K562 (cell line): ENCODE data around the gene ZNF665. TPM values are rescaled to one million over a fixed set of nuclear protein-coding genes. Genes with fewer than 3 reads are reported as not detected.
A peak's percentile ranks its signal among the peaks of the same experiment; 100 is the strongest.

Source experiments
- BDP1 ChIP-seq: IDR thresholded peaks from 3 replicates; pipeline ENCODE4 v1.6.1; 2011; ENCODE audit not compliant: insufficient read length, insufficient read depth
- CBX1 ChIP-seq: sonication (generic); IDR thresholded peaks from 2 replicates; pipeline ENCODE4 v1.6.1; 2016; ENCODE audit warnings: antibody characterized with exemption, low read depth, mild to moderate bottlenecking
- ETV1 ChIP-seq: fragments of 450-650 bp; conservative IDR thresholded peaks from 2 replicates; pipeline ENCODE4 v1.6.1; 2016; ENCODE audit warnings: missing genetic modification characterization, control low read depth, low read depth, missing compliant biosample characterization
- GATAD2A ChIP-seq: fragments of 450-650 bp; IDR thresholded peaks from 2 replicates; pipeline ENCODE4 v1.6.1; 2017
- HDAC3 ChIP-seq: fragments of 450-650 bp; IDR thresholded peaks from 2 replicates; pipeline ENCODE4 v1.6.1; 2018; ENCODE audit warnings: borderline replicate concordance, mild to moderate bottlenecking, moderate library complexity; ENCODE audit not compliant: partially characterized antibody
- HNRNPL ChIP-seq: fragments of 200-400 bp; formaldehyde crosslinking; IDR thresholded peaks from 2 replicates; pipeline ENCODE4 v1.6.1; 2017; ENCODE audit warnings: low read depth, mild to moderate bottlenecking, low read length
- IRF9 ChIP-seq: fragments of 450-650 bp; IDR thresholded peaks from 2 replicates; pipeline ENCODE4 v1.6.1; 2016; ENCODE audit warnings: missing biosample characterization, missing genetic modification characterization
- MNT ChIP-seq, 2 experiments: fragments of 450-650 bp; conservative IDR thresholded peaks; 2 replicates each; pipeline ENCODE4 v1.6.1; 2017; ENCODE audit warnings: mild to moderate bottlenecking in 2 of 2, moderate library complexity in 2 of 2
- NCOA1 ChIP-seq: fragments of 450-650 bp; IDR thresholded peaks from 2 replicates; pipeline ENCODE4 v1.6.1; 2016; ENCODE audit warnings: low read depth
- NCOA2 ChIP-seq, 2 experiments: fragments of 450-650 bp; IDR thresholded peaks; 2 replicates each; pipeline ENCODE4 v1.6.1; 2018; ENCODE audit warnings: mild to moderate bottlenecking in 2 of 2, moderate library complexity in 1 of 2; ENCODE audit not compliant: partially characterized antibody in 2 of 2
- NFE2 ChIP-seq: IDR thresholded peaks from 2 replicates; pipeline ENCODE4 v1.6.1; 2014; ENCODE audit warnings: antibody characterized with exemption, low read depth
- RCOR1 ChIP-seq, 2 experiments: IDR thresholded peaks; 2 replicates each; pipeline ENCODE4 v1.6.1; 2012; ENCODE audit warnings: low read depth in 2 of 2, low read length in 2 of 2, borderline replicate concordance in 1 of 2, improper control_type of control experiment in 1 of 2
- SRSF3 ChIP-seq: fragments of 200-400 bp; formaldehyde crosslinking; IDR thresholded peaks from 2 replicates; pipeline ENCODE4 v1.6.1; 2016; ENCODE audit warnings: mild to moderate bottlenecking, low read length, moderate library complexity; ENCODE audit not compliant: insufficient read depth
- SRSF7 ChIP-seq: fragments of 200-400 bp; formaldehyde crosslinking; optimal IDR thresholded peaks from 2 replicates; pipeline ENCODE3; 2017; ENCODE audit warnings: mild to moderate bottlenecking, low read depth, low read length
- TSHZ1 ChIP-seq: fragments of 250-450 bp; sonication (Bioruptor Pico); IDR thresholded peaks from 2 replicates; pipeline ENCODE4 v1.4.0; 2020; ENCODE audit warnings: mild to moderate bottlenecking, moderate library complexity
- ZBTB2 ChIP-seq: fragments of 450-650 bp; IDR thresholded peaks from 2 replicates; pipeline ENCODE4 v1.6.1; 2016; ENCODE audit warnings: antibody characterized with exemption
- ZBTB49 ChIP-seq: sonication (generic); formaldehyde crosslinking; IDR thresholded peaks from 2 replicates; pipeline ENCODE4 v1.8.0; 2022; ENCODE audit warnings: missing genetic modification reagents, mild to moderate bottlenecking, borderline replicate concordance
- ZC3H8 ChIP-seq: fragments of 450-650 bp; IDR thresholded peaks from 2 replicates; pipeline ENCODE4 v1.6.1; 2017
- ZNF589 ChIP-seq: fragments of 200-800 bp; sonication (Bioruptor generic); IDR thresholded peaks from 2 replicates; pipeline ENCODE4 v1.6.1; 2016; ENCODE audit warnings: low read depth, missing genetic modification characterization, missing compliant biosample characterization
- polyA plus RNA-seq, 8 experiments: library from polyadenylated mRNA; depleted of rRNA in 4 of 8; stranded (reverse) in 5 of 8; unstranded in 3 of 8; fragments of >200 nt; fragmentation: Nextera tagmentation in 2 of 8; fragmentation: Illumina TruSeq in 1 of 8; extraction: Ambion mirVana in 2 of 8; extraction: Trizol in 1 of 8; gene quantifications; 2 replicates each; pipeline versions ENCODE4 v1.2.1 to v1.2.3, GENCODE V29; 2011 to 2014; ENCODE audit warnings: inconsistent platforms in 1 of 8, missing spikeins in 1 of 8
- total RNA-seq, 7 experiments: library from RNA; depleted of rRNA in 6 of 7; stranded (reverse); fragments of >200 nt in 6 of 7; fragmentation: Illumina TruSeq in 2 of 7; extraction: Trizol in 2 of 7; gene quantifications; 2 replicates each; pipeline versions ENCODE4 v1.2.1 to v1.2.3, GENCODE V29; 2011 to 2021; ENCODE audit warnings: low replicate concordance in 1 of 7

The ZNF665 gene
- total and polyA plus RNA-seq, 9 of the 15 experiments (the other 6 are each of a cell fraction or from before 2014, with no cell fraction given), result 1.9 to 7.6 (median 2.8) TPM

GRCh38 chr19:53158119-53158656, 35.0 kb downstream of the ZNF665 start (continued):
- no peak for TF ChIP-seq RCOR1 (IDR thresholded peaks at IDR 0.05; ENCODE audit: borderline replicate concordance in 1 of 2, low read depth in 2 of 2, low read length in 2 of 2)
- TF ChIP-seq NCOA1, result no peak
- no peak for TF ChIP-seq ETV1 (tag)
- TF ChIP-seq CBX1, result peak; percentile 56; the same call in 1 of the 2 replicates
- TF ChIP-seq NCOA2 (IDR thresholded peaks at IDR 0.05; ENCODE audit: partially characterized antibody in 2 of 2), result no peak
- TF ChIP-seq ZBTB2, result no peak
- TF ChIP-seq SRSF7, result no peak
- TF ChIP-seq GATAD2A, result no peak
- no peak for TF ChIP-seq HDAC3
- TF ChIP-seq IRF9 (tag), result no peak
- TF ChIP-seq ZC3H8, result no peak
- TF ChIP-seq ZBTB49 (CRISPR knock-in tag), result no peak
- TF ChIP-seq BDP1, result no peak
- 0 out of 4 replicates have a peak, but pooled peaks of 1 of the 2 experiments have one; percentile 17 for TF ChIP-seq MNT (conservative IDR thresholded peaks at IDR 0.05)
- no peak for TF ChIP-seq NFE2
- no peak for TF ChIP-seq HNRNPL
- TF ChIP-seq ZNF589 (CRISPR knock-in tag), result no peak
- TF ChIP-seq TSHZ1, result no peak
- TF ChIP-seq SRSF3, result no peak
